ENCODE results near the gene TNNT1. TPM values are rescaled to one million over a fixed set of nuclear protein-coding genes. Genes with fewer than 3 reads are reported as not detected.

The TNNT1 gene
- total RNA-seq, 4 donors from 2014 or later, result 2.5 to 9.3 TPM; not detected in 2

GRCh38 chr19:55101261-55101660 is 47.7 kb downstream of the TNNT1 start:
- Histone ChIP-seq H3K4me1 (no peaks in the 10 kb centered on the region), H3K9me3 (no peaks in the 10 kb centered on the region), H3K27ac (no peak overlapping the region), H3K4me3 (no peak overlapping the region), H3K27me3 (no peaks in the 10 kb centered on the region), H3K36me3 (no peaks in the 10 kb centered on the region)
- no peak for DNase-seq
- no peak for TF ChIP-seq POLR2A (IDR thresholded peaks at IDR 0.05)
- TF ChIP-seq CTCF (IDR thresholded peaks at IDR 0.05), result no peak
- intact Hi-C loops (cut with DNase I; ENCODE audit: low total_unique reads), result no loop called here

GRCh38 chr19:55099557-55100506 is 49.2 kb downstream of the TNNT1 start:
- peak in 1 of 2 donors; percentile 16 for DNase-seq
- H3K36me3 ChIP-seq, result no peaks in the 10 kb centered on the region
- intact Hi-C loops (cut with DNase I; ENCODE audit: low total_unique reads), result no loop called here

GRCh38 chr19:55098716-55099556 is 50.1 kb downstream of the TNNT1 start:
- Histone ChIP-seq H3K4me3 (no peak overlapping the region), H3K27me3 (no peaks in the 10 kb centered on the region), H3K4me1 (no peaks in the 10 kb centered on the region), H3K9me3 (no peaks in the 10 kb centered on the region), H3K36me3 (no peaks in the 10 kb centered on the region), H3K27ac (peak overlapping the region in 1 of 2 donors; percentile 5)
- DNase-seq, result no peak
- intact Hi-C loops (cut with DNase I; ENCODE audit: low total_unique reads), result no loop called here
- TF ChIP-seq POLR2A (IDR thresholded peaks at IDR 0.05) (no peak), CTCF (IDR thresholded peaks at IDR 0.05) (no peak)

More at GRCh38 chr19:55099557-55100506, 49.2 kb downstream of the TNNT1 start:
- Histone ChIP-seq H3K9me3 (no peaks in the 10 kb centered on the region), H3K27me3 (no peaks in the 10 kb centered on the region), H3K4me1 (no peaks in the 10 kb centered on the region), H3K27ac (peak overlapping the region in 1 of 2 donors; percentile 5), H3K4me3 (no peak overlapping the region)
- TF ChIP-seq POLR2A (IDR thresholded peaks at IDR 0.05) (no peak), CTCF (IDR thresholded peaks at IDR 0.05) (no peak)

- no peak for DNase-seq
- no peak overlapping the region for H3K27ac ChIP-seq
These were observed 50.9 kb downstream of the TNNT1 start for GRCh38 chr19:55097864-55098715.

More at GRCh38 chr19:55097864-55098715, 50.9 kb downstream of the TNNT1 start:
- no peaks in the 10 kb centered on the region for H3K9me3 ChIP-seq
- intact Hi-C loops (cut with DNase I; ENCODE audit: low total_unique reads), result no loop called here
- no peaks in the 10 kb centered on the region for H3K27me3 ChIP-seq
- no peaks in the 10 kb centered on the region for H3K4me1 ChIP-seq
- TF ChIP-seq CTCF (IDR thresholded peaks at IDR 0.05) (no peak), POLR2A (IDR thresholded peaks at IDR 0.05) (no peak)
- no peaks in the 10 kb centered on the region for H3K36me3 ChIP-seq
- H3K4me3 ChIP-seq, result no peak overlapping the region
